HFFc6 (cell line): ENCODE measurements around the gene RILPL1. TPM values are rescaled to one million over a fixed set of nuclear protein-coding genes. Genes with fewer than 3 reads are reported as not detected.
A peak's percentile ranks its signal among the peaks of the same experiment; 100 is the strongest.

Experiments used
- DNase-seq: peaks from one replicate; pipeline ENCODE4 v3.0.0-alpha.2; 2018
- H3K27ac Mint-ChIP-seq: 2 replicates; pipeline ENCODE4 v1.8.0; 2020; ENCODE audit warnings: mild to moderate bottlenecking, mixed read lengths
- H3K27me3 Mint-ChIP-seq: 2 replicates; pipeline ENCODE4 v1.8.0; 2021; ENCODE audit warnings: mild to moderate bottlenecking, moderate library complexity, mixed read lengths; ENCODE audit not compliant: insufficient read depth
- H3K36me3 Mint-ChIP-seq: 2 replicates; pipeline ENCODE4 v1.8.0; 2021; ENCODE audit warnings: low read depth, mixed read lengths
- H3K4me1 Mint-ChIP-seq: 2 replicates; pipeline ENCODE4 v1.8.0; 2020; ENCODE audit warnings: low read depth, mixed read lengths
- H3K4me3 Mint-ChIP-seq: 2 replicates; pipeline ENCODE4 v1.8.0; 2020; ENCODE audit warnings: mild to moderate bottlenecking, moderate library complexity, mixed read lengths
- H3K9me3 Mint-ChIP-seq: 2 replicates; pipeline ENCODE4 v1.8.0; 2020; ENCODE audit warnings: mild to moderate bottlenecking, mixed read lengths
- total RNA-seq, 6 experiments: library from RNA; stranded (reverse); fragmentation: NEBNext Ultra II Directional; extraction: Animal tissue kit (Norgen Biotek cat#: 25700); gene quantifications; 2 replicates in 1 of 6; 3 replicates in 5 of 6; pipeline ENCODE4 v1.2.3, GENCODE V29; 2021
- TF ChIP-seq, protein P1 (sequence below): fragments of 200-600 bp; sonication (generic); IDR thresholded peaks from 2 replicates; pipeline ENCODE4 v1.5.0; 2021; ENCODE audit warnings: antibody characterized with exemption, mild to moderate bottlenecking

Gene RILPL1
- total RNA-seq, 6 experiments from 2014 or later = 15.2 to 18.9 (median 16.9) TPM

DNA sequence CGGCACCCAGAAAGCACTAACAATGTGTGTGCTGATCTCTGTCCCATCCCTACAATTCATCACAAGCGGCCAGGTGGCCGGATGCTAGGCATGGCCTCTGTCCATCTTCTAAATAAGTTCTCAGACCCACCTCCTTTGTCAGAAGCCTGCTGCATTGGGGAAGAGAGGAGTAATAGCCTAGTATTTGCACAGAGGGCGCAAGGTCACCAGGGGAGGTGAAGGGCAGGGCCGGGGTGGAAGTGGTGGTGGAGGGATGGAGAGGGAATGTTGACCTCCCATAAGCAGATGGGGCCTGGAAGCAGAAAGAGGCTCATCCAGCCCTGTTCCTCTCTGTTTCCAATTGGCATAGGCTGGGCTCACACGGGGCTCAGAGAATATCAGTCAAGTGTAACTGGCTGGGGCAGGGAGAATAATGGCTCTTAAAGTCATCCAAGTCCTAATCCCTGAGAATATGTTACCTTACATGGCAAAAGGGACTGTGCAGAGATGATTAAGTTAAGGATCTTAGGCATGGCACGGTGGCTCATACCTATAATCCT is 6.9 kb downstream of the RILPL1 start:
- H3K4me1 Mint-ChIP-seq = peaks cover 16% of the 10 kb centered on the region

DNA sequence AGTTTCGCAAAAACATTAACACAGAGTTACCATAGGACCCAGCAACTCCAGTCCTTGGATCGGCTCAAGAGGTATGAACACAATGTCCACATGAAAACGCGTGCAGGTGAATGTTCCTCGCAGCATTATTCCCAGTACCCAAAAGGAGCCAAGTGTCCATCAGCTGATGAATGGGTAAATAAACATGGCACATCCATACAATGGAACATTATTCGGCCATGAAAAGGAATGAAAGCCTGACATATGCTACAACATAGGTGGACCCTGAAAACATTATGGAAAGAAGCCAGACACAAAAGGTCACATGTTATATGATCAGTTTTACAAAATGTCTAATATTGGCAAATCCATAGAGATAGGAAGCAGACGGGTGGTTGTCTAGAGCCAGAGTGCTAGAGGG is 9.1 kb downstream of the RILPL1 start:
- Mint-ChIP-seq H3K9me3 (no peaks in the 10 kb centered on the region), H3K4me3 (no peak overlapping the region), H3K27ac (no peak overlapping the region), H3K27me3 (no peaks in the 10 kb centered on the region; the same call in 1 of the 2 replicates), H3K36me3 (peaks cover 33% of the 10 kb centered on the region), H3K4me1 (peaks cover 13% of the 10 kb centered on the region)
- no peak for DNase-seq
- TF ChIP-seq, protein P1, sequence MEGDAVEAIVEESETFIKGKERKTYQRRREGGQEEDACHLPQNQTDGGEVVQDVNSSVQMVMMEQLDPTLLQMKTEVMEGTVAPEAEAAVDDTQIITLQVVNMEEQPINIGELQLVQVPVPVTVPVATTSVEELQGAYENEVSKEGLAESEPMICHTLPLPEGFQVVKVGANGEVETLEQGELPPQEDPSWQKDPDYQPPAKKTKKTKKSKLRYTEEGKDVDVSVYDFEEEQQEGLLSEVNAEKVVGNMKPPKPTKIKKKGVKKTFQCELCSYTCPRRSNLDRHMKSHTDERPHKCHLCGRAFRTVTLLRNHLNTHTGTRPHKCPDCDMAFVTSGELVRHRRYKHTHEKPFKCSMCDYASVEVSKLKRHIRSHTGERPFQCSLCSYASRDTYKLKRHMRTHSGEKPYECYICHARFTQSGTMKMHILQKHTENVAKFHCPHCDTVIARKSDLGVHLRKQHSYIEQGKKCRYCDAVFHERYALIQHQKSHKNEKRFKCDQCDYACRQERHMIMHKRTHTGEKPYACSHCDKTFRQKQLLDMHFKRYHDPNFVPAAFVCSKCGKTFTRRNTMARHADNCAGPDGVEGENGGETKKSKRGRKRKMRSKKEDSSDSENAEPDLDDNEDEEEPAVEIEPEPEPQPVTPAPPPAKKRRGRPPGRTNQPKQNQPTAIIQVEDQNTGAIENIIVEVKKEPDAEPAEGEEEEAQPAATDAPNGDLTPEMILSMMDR = no peak

More for the DNA sequence above, 6.9 kb downstream of the RILPL1 start:
- Mint-ChIP-seq H3K9me3 (no peaks in the 10 kb centered on the region), H3K36me3 (peaks cover 21% of the 10 kb centered on the region), H3K27me3 (no peaks in the 10 kb centered on the region; the same call in 1 of the 2 replicates), H3K27ac (no peak overlapping the region), H3K4me3 (no peak overlapping the region)
- TF ChIP-seq, protein P1 = no peak
- no peak for DNase-seq

DNA sequence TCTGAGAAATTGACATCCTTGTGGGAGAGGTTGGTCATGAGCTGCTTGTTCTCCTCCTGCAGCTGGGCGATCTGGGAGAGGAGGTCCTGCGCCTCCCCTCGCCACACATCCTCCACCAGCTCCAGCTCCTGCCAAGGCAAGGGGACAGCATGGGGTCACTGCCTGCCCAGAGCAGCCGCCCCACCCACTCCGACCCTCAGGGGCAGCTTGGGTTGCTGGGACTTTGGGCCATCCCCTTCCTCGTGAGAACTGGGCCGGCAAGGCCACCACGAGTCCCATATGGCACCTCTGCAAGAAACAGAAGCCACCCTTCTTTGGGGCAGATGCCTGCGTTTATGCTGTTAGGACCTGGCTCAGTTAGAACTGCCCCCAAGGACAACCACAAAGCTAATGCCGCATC is 10.0 kb downstream of the RILPL1 start:
- no peaks in the 10 kb centered on the region; the same call in 1 of the 2 replicates for H3K27me3 Mint-ChIP-seq
- no peaks in the 10 kb centered on the region for H3K9me3 Mint-ChIP-seq
- H3K36me3 Mint-ChIP-seq = peaks cover 27% of the 10 kb centered on the region
- no peak overlapping the region for H3K27ac Mint-ChIP-seq
- no peak overlapping the region for H3K4me3 Mint-ChIP-seq
- DNase-seq = no peak
- TF ChIP-seq, protein P1 = no peak
- H3K4me1 Mint-ChIP-seq = peaks cover 14% of the 10 kb centered on the region

DNA sequence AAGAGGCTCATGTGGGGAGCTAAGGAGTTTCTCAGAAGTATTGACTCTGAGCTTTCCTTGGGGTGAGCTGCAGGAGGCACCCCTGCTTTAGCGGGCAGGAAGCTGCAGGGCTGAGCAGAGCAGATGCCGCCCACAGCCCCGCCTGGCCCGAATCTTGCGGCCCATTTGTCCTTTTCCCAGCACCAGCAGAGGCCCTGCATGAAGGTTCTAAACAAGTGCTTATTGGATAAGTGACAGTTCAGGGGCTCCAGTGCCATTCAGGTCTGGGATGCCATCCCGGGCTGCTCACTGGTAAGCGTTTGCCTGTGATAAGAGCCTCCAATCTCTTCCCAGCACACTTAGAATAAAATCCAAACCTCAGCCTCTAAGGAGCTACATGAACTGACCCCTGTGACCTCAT is 11.4 kb downstream of the RILPL1 start:
- H3K4me3 Mint-ChIP-seq = no peak overlapping the region
- peaks cover 26% of the 10 kb centered on the region for H3K36me3 Mint-ChIP-seq
- no peak overlapping the region for H3K27ac Mint-ChIP-seq
- TF ChIP-seq, protein P1 = no peak
- H3K4me1 Mint-ChIP-seq = peaks cover 14% of the 10 kb centered on the region
- no peaks in the 10 kb centered on the region for H3K27me3 Mint-ChIP-seq
- no peak for DNase-seq
- H3K9me3 Mint-ChIP-seq = no peaks in the 10 kb centered on the region

DNA sequence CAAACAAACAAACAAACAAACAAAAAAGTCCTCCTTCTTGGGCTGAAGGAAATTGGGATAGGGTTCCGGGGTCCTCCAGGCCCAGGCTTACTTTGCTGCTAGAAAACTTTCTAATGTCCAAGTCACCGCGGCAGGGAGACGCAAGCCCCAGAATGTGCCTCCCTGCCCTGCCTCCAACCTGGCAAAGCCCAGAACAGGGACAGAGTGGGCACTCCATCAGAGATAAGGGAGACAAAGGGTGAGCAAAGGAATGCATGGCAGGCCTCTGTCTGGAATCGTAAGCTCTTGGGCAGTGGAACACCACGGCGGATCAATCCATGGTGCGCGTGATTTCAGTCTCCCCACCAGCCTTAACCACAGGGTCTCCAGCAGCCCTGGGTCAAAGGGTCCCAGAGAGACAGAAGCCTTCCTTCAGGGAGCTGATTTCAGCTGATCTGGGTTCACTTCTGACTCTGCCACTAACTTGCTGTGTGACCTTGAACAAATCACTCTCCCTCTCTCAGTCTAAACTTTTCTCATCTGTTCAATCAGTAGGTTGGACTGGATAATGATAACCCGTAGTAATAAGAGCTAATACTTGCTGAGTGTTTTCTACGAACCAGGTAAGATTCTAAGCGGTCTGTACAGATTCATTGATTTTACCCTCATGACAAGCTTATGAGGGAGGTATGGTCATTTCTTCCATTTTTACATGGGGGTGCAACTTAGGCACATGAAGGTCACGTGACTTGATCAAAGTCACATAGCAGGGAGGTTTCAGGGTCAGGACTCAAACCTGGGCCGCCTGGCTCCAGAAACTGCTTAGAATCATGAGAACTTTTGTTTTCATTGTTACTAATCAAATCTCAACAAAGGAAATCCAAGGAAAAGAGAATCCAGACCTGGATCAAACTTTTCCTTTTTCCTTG is 12.7 kb downstream of the RILPL1 start:
- DNase-seq = no peak
- H3K9me3 Mint-ChIP-seq = no peaks in the 10 kb centered on the region
- peak overlapping the region; percentile 7; the same call in 1 of the 2 replicates for H3K27ac Mint-ChIP-seq
- H3K4me3 Mint-ChIP-seq = no peak overlapping the region
- peaks cover 14% of the 10 kb centered on the region for H3K4me1 Mint-ChIP-seq
- H3K27me3 Mint-ChIP-seq = peaks cover 2% of the 10 kb centered on the region; the same call in 1 of the 2 replicates
- TF ChIP-seq, protein P1 = no peak
- H3K36me3 Mint-ChIP-seq = peaks cover 26% of the 10 kb centered on the region
